Activated T-cell treated with anti-CD3 and anti-CD28 coated beads for 24 hours (primary cell): ENCODE measurements around the gene ZDHHC11.

Experiments
- DNase-seq: peaks from one replicate; pipeline ENCODE4 v3.0.0-alpha.2; 2020; ENCODE audit warnings: low read depth

Gene ZDHHC11

GRCh38 chr5:850511-851006 is at the start of gene ZDHHC11:
Gene ZDHHC11 (minus strand): TSS chr5:850986. CDS start chr5:850602, 384 bp downstream.
- DNase-seq, result no peak

- DNase-seq, result no peak
Measured at GRCh38 chr5:893711-894110, 42.9 kb upstream of the ZDHHC11 start.

DNA sequence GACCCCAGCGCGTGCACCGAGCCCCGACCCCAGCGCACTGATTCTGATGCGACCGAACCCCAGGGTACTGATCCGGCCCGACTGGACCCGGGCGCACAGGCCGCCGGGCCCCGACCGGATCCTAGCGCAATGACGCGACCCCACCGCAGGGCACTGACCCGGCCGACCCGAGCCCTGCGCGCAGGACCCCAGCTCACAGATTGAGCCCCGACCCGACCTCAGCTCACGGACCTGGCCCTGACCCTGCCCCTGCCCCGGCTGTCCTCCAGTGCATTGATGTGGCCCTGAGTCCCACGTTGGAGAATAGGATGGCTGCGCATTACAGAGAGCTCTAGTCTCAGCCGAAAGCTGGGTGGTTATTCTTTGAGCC is 42.3 kb upstream of the ZDHHC11 start:
- no peak for DNase-seq

DNA sequence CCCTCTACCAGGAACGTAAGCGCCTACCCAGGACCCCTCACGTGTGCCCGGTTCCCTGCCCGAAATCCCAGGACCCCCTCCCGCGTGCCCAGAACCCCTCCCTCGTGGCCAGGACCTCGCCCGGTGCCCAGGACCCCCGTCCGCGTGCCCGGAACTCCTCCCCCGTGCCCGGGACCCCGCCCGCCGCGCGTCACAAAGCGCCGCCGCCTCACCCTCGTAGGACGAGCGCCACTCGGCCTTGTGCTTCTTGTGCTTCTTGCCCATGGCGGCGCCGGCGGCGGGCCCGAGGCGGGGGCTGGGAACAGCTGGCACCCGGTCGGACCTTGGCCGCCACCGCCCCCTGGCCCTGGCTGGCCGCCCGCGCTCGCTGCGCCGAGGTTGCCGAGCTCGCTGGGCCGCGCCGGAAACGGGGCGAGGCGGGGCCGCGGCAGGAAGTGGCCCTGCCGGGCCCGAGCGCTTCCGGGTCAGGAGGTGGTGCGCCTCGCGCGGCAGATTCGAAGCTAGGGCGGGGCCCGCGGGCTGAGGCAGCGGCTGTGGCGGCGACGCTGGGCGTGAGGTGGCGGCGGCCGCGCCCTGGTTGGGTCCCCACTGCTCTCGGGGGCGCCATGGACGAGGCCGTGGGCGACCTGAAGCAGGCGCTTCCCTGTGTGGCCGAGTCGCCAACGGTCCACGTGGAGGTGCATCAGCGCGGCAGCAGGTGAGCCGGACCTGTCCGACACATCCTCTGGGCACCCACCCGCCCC is 41.8 kb upstream of the ZDHHC11 start, which contains the start of the genes BRD9 and TRIP13:
Gene BRD9, minus strand, starts transcription at position 408 of the 743 bp plus-strand sequence. Its CDS starts 144 bp downstream, at position 264.
Gene TRIP13, plus strand, starts transcription at position 491 of the 743 bp plus-strand sequence. Its CDS starts 115 bp downstream, at position 606.
- DNase-seq, result peak; percentile 83

DNA sequence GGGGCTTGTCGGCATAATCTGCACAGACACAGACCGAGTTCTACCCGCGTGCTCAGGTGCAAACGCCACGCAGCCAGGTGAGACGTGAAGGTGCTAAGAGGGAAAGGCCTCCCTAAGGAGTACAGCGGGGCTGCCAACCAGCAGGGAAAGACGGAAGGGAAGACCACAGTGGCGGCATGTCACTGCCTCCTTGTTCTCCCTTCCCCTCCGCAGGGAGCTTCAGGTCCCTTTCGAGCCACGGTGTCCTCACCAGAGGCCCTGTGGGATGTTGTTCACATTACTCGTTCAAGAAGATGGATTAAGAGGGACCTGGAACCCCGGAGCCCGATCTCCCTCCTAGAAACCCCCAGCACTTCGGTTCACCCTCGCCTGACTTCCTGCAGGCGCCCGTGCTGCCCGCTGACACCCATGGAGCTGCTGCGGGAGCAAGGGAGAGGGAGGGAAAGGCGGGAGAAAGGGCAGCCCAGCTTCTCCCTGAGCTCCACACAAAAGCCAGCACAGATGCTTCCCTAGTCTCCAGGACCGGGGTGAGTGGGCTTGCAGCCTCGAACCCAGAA is 41.1 kb upstream of the ZDHHC11 start:
- DNase-seq, result no peak

DNA sequence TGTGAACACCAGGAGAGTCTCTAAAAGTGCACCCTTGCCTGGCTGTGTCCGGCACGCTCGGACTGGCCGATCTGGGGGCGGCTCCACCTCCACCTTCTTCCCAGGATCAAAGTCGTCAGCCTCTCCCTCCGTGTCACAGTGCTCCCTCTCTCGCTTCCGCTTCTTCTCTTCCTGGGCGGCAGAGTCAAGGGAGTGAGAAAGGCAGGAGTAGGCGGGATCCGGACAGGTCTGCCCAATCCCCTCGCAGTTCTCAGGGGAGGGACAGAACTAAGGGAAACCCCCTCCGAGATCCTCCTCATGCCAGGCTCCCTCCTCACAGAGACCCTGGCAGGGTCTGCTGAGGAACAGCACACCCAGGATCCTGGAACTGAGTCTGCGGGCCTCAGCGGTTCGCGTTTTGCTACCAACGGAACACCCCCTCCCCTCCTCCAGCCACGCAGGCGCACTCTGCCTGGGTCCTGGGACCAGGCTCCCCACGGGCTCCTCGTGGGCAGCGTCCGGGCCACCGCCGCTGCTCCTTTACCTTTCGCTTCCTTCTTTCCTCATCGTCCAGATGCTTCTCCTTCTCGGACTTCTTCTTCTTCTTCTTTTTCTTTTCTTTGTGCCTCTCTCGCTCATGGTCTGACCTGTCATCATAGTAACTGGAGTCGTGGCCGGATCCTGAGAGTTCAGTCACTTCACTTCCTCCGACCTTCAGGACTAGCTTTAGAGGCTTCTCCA is 40.5 kb upstream of the ZDHHC11 start:
- no peak for DNase-seq

GRCh38 chr5:889075-889710 is 38.4 kb upstream of the ZDHHC11 start:
- no peak for DNase-seq

- DNase-seq, result no peak
Measured at GRCh38 chr5:888638-889035, 37.9 kb upstream of the ZDHHC11 start.

DNA sequence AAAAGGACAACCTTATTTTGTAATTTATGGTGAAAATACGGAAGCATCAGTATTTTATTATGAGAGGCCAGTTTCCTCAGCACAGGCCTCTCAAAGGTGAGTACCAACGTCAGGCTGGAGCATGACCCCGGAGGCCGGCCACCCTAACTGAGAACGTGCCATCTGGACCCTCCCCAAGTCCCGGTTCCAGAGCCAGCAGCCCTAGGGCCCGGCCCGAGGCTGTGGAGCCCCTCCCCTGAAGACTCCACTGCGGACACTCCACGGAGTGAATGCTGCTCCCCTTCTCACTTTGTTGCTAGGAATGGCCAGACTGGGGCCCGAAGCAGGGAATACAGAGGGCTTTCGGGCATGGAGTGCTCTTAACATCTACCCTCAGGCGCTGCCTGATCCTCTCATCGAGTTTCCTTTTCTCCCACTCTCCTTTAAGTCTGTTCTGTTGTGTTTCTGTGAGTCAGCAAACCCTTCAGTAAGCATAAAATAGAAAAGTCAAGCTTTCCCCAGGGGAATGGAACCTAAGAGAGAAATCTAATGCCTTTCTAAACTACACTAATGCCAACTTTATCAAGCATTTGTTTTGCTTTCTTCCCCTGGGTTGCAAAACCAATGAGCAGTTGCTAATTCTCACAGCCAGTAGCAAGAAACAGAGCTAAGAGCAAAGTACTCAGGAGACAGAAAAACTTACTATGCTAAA is 37.3 kb upstream of the ZDHHC11 start:
- no peak for DNase-seq

- DNase-seq, result no peak
Measured at GRCh38 chr5:886716-887325, 36.0 kb upstream of the ZDHHC11 start.

GRCh38 chr5:886036-886435 is 35.2 kb upstream of the ZDHHC11 start:
- DNase-seq, result no peak

GRCh38 chr5:885529-885928 is 34.7 kb upstream of the ZDHHC11 start:
- DNase-seq, result no peak

GRCh38 chr5:885127-885442 is 34.3 kb upstream of the ZDHHC11 start:
- no peak for DNase-seq

DNA sequence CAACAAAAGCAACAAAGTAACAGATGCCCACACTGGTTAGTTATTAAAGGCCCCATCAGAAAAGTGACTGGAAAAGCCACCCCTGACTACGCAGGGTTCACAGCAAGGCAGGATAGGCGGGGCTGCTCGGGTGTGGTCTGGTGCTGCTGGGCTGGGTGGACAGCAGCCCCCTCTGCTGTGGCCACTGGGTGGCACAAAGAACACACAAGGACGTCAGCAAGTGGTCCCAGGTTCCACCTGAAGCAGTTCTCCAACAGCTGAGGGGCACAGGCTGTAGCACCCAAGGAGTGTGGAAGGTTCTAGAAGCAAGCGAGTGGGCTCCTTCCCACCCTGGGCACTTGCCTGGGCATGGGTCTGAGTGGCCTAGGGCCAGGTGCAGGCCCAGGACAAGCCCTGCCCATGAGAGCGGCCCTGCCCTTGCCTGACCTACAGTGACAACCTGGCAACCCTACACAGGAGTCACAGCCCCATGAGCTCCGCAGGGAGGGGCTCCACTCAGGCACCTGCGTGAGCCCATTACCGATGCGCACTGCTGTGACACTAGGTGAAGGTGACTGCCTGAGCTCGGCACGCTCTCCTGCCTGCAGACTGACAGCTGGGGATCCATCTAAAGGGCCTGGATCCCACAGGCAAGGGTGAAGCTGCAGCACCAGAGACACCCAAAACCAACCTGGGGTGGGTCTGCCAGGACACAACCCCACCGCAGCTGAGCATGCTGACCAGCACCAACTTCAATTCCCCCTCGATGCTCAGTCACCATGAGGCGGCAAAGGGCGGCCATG is 33.8 kb upstream of the ZDHHC11 start:
- no peak for DNase-seq

- no peak for DNase-seq
Measured at GRCh38 chr5:883475-884181, 32.8 kb upstream of the ZDHHC11 start.

DNA sequence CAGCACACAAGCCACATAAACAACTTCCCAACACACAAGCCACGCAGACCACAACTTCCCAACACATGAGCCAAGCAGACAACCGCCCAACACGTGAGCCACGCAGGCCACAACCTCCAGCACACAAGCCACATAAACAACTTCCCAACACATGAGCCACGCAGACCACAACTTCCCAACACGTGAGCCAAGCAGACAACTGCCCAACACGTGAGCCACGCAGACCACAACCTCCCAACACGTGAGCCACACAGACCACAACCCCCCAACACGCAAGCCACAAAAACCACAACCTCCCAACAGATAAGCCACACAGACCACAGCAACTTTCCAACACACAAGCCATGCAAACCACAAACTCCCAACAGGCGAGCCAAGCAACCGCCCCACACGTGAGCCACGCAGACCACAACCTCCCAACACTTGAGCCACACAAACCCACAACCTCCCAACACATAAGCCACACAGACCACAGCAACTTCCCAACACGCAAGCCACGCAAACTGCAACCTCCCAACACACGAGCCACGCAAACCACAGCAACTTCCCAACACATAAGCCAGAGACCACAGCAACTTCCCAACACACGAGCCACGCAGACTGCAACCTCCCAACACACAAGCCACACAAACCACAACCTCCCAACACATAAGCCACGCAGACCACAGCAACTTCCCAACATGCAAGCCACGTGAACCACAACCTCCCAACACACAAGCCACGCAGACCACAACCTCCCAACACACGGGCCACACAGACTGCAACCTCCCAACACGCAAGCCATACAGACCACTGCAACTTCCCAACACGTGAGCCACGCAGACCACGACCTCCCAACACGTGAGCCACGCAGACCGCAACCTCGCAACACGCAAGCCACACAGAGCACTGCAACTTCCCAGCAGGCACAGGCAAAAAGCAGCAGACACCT is 31.7 kb upstream of the ZDHHC11 start:
- DNase-seq, result no peak

GRCh38 chr5:881551-881935 is 30.8 kb upstream of the ZDHHC11 start:
- no peak for DNase-seq

- DNase-seq, result no peak
Measured at GRCh38 chr5:880816-881550, 30.2 kb upstream of the ZDHHC11 start.
